OCI-LY1 (cell line): ENCODE data around the gene ITGB8.

ENCODE experiments used
- H2AFZ ChIP-seq: fragments of 200-600 bp; sonication (generic), shearing (Covaris generic); 2 replicates; pipeline ENCODE4 v1.6.0; 2014; ENCODE audit warnings: antibody characterized with exemption, mild to moderate bottlenecking, low read length
- H3F3A ChIP-seq: fragments of 200-600 bp; sonication (generic), shearing (Covaris generic); 2 replicates; pipeline ENCODE4 v1.6.0; 2014; ENCODE audit warnings: mild to moderate bottlenecking, antibody characterized with exemption, low read length, moderate library complexity; ENCODE audit not compliant: insufficient read depth
- H3K27ac ChIP-seq: fragments of 200-600 bp; sonication (generic); 2 replicates; pipeline ENCODE4 v1.5.1; 2014; ENCODE audit warnings: low read length, mixed run types, mild to moderate bottlenecking, low read depth; ENCODE audit not compliant: poor library complexity, severe bottlenecking
- H3K27me3 ChIP-seq: fragments of 200-600 bp; sonication (generic); 2 replicates; pipeline ENCODE4 v1.6.0; 2014; ENCODE audit warnings: antibody characterized with exemption, mild to moderate bottlenecking, low read length, moderate library complexity; ENCODE audit not compliant: insufficient read depth
- H3K36me3 ChIP-seq: fragments of 200-600 bp; sonication (generic); 2 replicates; pipeline ENCODE4 v1.6.1; 2014; ENCODE audit warnings: mild to moderate bottlenecking, antibody characterized with exemption, low read length, moderate library complexity, mixed read lengths; ENCODE audit not compliant: insufficient read depth
- H3K4me1 ChIP-seq: fragments of 200-600 bp; sonication (generic); 2 replicates; pipeline ENCODE4 v1.5.1; 2014; ENCODE audit warnings: mild to moderate bottlenecking, low read length, moderate library complexity; ENCODE audit not compliant: insufficient read depth, severe bottlenecking
- H3K4me2 ChIP-seq: fragments of 200-600 bp; sonication (generic), shearing (Covaris generic); 2 replicates; pipeline ENCODE4 v1.6.1; 2014; ENCODE audit warnings: low read length
- H3K4me3 ChIP-seq: fragments of 200-600 bp; sonication (generic); 2 replicates; pipeline ENCODE4 v1.5.1; 2014; ENCODE audit warnings: low read length, low read depth, mild to moderate bottlenecking, mixed read lengths; ENCODE audit not compliant: poor library complexity, severe bottlenecking
- H3K79me2 ChIP-seq: fragments of 200-600 bp; shearing (Covaris generic); 2 replicates; pipeline ENCODE4 v1.6.1; 2016; ENCODE audit warnings: mixed run types, low read length, mixed read lengths; ENCODE audit not compliant: insufficient read depth
- H3K9ac ChIP-seq: fragments of 200-600 bp; sonication (generic), shearing (Covaris generic); 2 replicates; pipeline ENCODE4 v1.6.1; 2014; ENCODE audit warnings: mild to moderate bottlenecking, low read length, mixed read lengths
- H3K9me2 ChIP-seq: fragments of 200-600 bp; sonication (generic), shearing (Covaris generic); 2 replicates; pipeline ENCODE4 v1.6.1; 2014; ENCODE audit warnings: low read depth, mild to moderate bottlenecking, low read length, mixed read lengths
- H3K9me3 ChIP-seq: fragments of 200-600 bp; shearing (Covaris generic); 2 replicates; pipeline ENCODE4 v1.6.1; 2014; ENCODE audit warnings: low read length, mixed read lengths
- H4K20me1 ChIP-seq: fragments of 200-600 bp; sonication (generic), shearing (Covaris generic); 2 replicates; pipeline ENCODE4 v1.6.0; 2016; ENCODE audit warnings: mild to moderate bottlenecking, low read length; ENCODE audit not compliant: insufficient read depth
- EZH2 ChIP-seq: fragments of 200-600 bp; sonication (generic), shearing (Covaris generic); IDR thresholded peaks from 2 replicates; pipeline ENCODE4 v1.8.0; 2017; ENCODE audit warnings: borderline replicate concordance, mixed run types, mild to moderate bottlenecking, antibody characterized with exemption, low read length, moderate library complexity, mixed read lengths
- TF ChIP-seq, protein P1 (sequence below): fragments of 200-600 bp; sonication (generic), shearing (Covaris generic); IDR thresholded peaks from 2 replicates; pipeline ENCODE4 v1.5.1; 2017; ENCODE audit warnings: mild to moderate bottlenecking, antibody characterized with exemption, low read length, moderate library complexity, mixed read lengths

Gene ITGB8

DNA sequence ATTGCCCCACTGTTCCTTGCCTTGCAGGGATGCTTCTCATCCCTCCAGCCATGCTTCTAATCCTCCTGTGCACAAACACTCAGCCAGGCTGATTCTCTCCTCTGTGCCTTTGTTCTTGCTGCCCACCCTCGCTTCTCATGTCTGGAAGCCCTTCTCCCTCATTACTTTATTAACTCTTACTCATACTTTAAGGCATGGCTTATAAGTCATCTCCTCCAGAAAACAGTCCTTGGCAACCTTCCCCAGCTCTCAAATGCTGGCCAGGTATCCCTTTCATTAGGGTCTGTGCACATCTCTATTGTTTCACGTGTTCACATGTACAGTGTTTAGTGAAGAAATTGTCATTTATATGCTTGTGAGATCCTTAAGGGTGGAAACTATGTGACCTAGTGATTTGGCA lies 62.9 kb downstream of the ITGB8 start:
- Histone ChIP-seq H3K9me3 (no peaks in the 10 kb centered on the region), H3K79me2 (no peaks in the 10 kb centered on the region), H3F3A (peaks cover 4% of the 10 kb centered on the region; the same call in 1 of the 2 replicates), H3K27ac (no peak overlapping the region), H3K36me3 (peaks cover 48% of the 10 kb centered on the region), H3K27me3 (no peaks in the 10 kb centered on the region), H4K20me1 (no peaks in the 10 kb centered on the region), H3K4me2 (no peak overlapping the region), H3K4me3 (no peak overlapping the region), H3K9me2 (no peaks in the 10 kb centered on the region), H3K4me1 (peaks cover 8% of the 10 kb centered on the region), H2AFZ (no peak overlapping the region), H3K9ac (no peak overlapping the region)
- no peak for TF ChIP-seq EZH2
- TF ChIP-seq, protein P1, sequence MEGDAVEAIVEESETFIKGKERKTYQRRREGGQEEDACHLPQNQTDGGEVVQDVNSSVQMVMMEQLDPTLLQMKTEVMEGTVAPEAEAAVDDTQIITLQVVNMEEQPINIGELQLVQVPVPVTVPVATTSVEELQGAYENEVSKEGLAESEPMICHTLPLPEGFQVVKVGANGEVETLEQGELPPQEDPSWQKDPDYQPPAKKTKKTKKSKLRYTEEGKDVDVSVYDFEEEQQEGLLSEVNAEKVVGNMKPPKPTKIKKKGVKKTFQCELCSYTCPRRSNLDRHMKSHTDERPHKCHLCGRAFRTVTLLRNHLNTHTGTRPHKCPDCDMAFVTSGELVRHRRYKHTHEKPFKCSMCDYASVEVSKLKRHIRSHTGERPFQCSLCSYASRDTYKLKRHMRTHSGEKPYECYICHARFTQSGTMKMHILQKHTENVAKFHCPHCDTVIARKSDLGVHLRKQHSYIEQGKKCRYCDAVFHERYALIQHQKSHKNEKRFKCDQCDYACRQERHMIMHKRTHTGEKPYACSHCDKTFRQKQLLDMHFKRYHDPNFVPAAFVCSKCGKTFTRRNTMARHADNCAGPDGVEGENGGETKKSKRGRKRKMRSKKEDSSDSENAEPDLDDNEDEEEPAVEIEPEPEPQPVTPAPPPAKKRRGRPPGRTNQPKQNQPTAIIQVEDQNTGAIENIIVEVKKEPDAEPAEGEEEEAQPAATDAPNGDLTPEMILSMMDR, result no peak

GRCh38 chr7:20394284-20394683 lies 63.6 kb downstream of the ITGB8 start:
- Histone ChIP-seq H3K79me2 (no peaks in the 10 kb centered on the region), H3K36me3 (peaks cover 48% of the 10 kb centered on the region), H4K20me1 (no peaks in the 10 kb centered on the region), H2AFZ (no peak overlapping the region), H3F3A (peaks cover 4% of the 10 kb centered on the region; the same call in 1 of the 2 replicates), H3K27ac (no peak overlapping the region), H3K9me3 (no peaks in the 10 kb centered on the region), H3K9me2 (no peaks in the 10 kb centered on the region), H3K27me3 (no peaks in the 10 kb centered on the region), H3K4me3 (no peak overlapping the region), H3K4me1 (peaks cover 5% of the 10 kb centered on the region), H3K9ac (no peak overlapping the region), H3K4me2 (no peak overlapping the region)
- no peak for TF ChIP-seq EZH2
- TF ChIP-seq, protein P1, result no peak

GRCh38 chr7:20395104-20395503 lies 64.4 kb downstream of the ITGB8 start:
- no peaks in the 10 kb centered on the region for H4K20me1 ChIP-seq
- no peaks in the 10 kb centered on the region for H3K27me3 ChIP-seq
- H3K36me3 ChIP-seq, result peaks cover 48% of the 10 kb centered on the region
- no peak overlapping the region for H3K27ac ChIP-seq
- H3K9me3 ChIP-seq, result no peaks in the 10 kb centered on the region
- no peak overlapping the region for H2AFZ ChIP-seq
- no peak overlapping the region for H3K4me2 ChIP-seq
- TF ChIP-seq, protein P1, result no peak
- H3K4me3 ChIP-seq, result no peak overlapping the region
- no peaks in the 10 kb centered on the region for H3K79me2 ChIP-seq
- peaks cover 4% of the 10 kb centered on the region for H3F3A ChIP-seq
- no peak overlapping the region for H3K9ac ChIP-seq
- no peaks in the 10 kb centered on the region for H3K4me1 ChIP-seq
- no peaks in the 10 kb centered on the region for H3K9me2 ChIP-seq
